GM21447 (cell line): ENCODE data around the gene CASKIN1.

Experiments
- ATAC-seq: cut with Tn5 transposase; IDR thresholded peaks from one replicate; pipeline ENCODE4 v1.9.1; 2021; ENCODE audit not compliant: unreplicated experiment

The CASKIN1 gene

DNA sequence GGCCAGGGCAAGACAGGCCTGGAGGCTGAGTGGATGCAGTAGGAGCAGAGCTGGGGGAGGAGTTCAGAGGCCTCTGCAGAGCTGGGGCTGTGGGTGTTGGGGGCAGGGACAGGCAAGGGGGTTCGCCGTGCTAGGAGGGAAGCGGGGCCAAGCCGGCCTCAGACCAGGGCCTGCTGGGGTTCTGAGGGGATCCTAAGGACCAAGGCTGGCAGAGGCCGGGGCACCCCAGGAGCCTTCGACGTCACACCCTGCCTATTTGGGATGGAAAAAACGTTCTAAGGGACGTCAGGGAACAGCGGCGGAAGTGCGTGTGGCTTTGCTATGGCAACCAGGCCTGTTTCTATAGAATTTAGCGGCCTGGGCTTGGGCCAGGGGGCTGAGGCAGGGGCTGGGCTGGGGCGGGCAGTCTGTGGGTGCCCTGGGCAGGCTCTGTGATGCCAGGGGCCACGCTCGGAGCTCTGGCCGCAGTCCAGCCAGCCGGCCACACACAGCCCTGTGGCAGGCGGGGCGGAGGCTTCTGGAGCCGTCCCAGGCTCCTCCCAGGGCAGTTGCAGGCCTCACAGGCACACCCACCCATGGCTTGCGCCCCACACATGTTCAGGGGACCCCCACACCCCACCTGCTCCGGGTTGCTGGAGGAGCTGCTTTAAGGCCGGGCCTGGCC lies 37.1 kb downstream of the CASKIN1 start:
- ATAC-seq = no peak

GRCh38 chr16:2158262-2158638 lies 38.2 kb downstream of the CASKIN1 start:
- no peak for ATAC-seq

- no peak for ATAC-seq
Observed at GRCh38 chr16:2157480-2158261, 38.7 kb downstream of the CASKIN1 start.

DNA sequence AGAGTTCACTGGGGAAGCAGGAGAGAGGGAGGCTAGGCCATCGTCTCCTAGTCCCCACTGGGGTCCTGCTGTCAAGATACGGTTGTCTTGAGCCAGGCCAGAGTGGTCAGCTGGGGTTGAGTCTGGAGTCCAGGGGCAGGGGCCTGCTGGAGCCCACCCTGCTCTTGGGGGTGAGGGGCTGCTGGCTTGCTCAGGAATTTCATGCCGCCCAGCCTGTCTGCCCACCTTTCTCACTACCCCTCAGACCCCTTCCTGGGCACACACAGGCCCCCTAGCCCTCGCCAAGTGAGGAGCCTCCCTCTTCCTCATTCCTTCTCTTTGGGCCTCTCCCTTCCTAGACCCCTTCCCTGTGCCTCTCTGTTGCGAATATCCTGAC lies 39.6 kb downstream of the CASKIN1 start:
- ATAC-seq = no peak

- ATAC-seq = no peak
Observed at GRCh38 chr16:2155977-2156848, 40.2 kb downstream of the CASKIN1 start.

GRCh38 chr16:2155091-2155950 lies 41.1 kb downstream of the CASKIN1 start, which contains the start of gene TRAF7:
Gene TRAF7, plus strand, starts transcription at chr16:2155782. Its CDS starts 8,139 bp downstream, at chr16:2163921.
- ATAC-seq = peak; percentile 86

DNA sequence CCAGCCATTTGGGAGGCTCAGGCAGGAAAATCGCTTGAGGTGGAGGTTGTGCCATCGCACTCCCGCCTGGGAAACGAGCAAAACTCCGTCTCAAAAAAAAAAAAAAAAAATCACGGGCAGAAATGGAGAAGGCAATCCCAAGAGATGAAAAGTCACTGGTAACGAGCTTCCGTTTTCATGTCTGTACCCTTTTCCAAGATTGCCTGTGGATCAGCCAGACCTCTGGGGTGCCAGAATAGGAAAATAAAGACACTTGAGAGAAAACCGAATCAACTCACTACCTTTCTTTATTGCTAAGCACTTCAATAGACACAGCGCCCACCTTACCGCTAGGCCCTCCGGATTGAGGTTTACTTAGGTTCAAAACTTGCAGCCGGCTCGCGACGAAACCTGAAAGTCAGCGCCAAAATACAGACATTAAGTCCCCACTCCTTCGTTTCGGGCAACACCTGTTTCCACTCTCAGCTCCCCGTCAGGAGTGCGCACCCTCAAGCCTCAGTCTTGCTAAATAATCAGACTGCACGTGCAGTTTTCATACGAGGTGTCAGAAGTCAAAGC lies 41.8 kb downstream of the CASKIN1 start:
- no peak for ATAC-seq

DNA sequence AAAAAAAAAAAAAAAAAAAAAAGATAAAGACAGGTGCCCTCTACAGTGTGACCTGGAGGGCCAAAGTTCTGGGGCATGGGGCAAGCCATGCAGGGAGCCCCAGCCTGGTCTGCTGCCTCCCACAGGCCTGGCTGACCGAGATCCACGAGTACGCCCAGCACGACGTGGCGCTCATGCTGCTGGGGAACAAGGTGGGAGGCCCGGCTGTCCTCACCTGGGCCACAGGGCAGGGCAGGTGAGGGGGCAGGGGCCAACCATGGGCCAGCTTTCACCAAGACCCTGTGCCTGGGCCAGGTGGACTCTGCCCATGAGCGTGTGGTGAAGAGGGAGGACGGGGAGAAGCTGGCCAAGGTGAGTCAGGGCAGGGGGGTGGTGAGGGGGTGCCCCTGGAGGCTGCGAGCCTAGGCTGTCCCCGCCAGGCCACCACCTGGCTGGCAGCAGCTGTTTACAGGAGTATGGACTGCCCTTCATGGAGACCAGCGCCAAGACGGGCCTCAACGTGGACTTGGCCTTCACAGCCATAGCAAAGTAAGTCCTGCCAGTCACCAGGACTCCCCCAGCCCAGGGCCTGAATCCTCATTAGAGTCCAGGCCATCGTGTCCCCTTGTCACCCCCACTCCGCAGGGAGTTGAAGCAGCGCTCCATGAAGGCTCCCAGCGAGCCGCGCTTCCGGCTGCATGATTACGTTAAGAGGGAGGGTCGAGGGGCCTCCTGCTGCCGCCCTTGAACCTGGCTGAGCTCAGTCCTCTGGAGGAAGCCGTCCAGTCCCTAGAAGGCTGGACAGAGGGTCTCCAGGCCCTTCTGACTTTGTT lies 43.5 kb downstream of the CASKIN1 start:
- no peak for ATAC-seq

GRCh38 chr16:2151188-2152091 lies 45.0 kb downstream of the CASKIN1 start:
- ATAC-seq = no peak

GRCh38 chr16:2150418-2151187 lies 45.8 kb downstream of the CASKIN1 start:
- no peak for ATAC-seq

DNA sequence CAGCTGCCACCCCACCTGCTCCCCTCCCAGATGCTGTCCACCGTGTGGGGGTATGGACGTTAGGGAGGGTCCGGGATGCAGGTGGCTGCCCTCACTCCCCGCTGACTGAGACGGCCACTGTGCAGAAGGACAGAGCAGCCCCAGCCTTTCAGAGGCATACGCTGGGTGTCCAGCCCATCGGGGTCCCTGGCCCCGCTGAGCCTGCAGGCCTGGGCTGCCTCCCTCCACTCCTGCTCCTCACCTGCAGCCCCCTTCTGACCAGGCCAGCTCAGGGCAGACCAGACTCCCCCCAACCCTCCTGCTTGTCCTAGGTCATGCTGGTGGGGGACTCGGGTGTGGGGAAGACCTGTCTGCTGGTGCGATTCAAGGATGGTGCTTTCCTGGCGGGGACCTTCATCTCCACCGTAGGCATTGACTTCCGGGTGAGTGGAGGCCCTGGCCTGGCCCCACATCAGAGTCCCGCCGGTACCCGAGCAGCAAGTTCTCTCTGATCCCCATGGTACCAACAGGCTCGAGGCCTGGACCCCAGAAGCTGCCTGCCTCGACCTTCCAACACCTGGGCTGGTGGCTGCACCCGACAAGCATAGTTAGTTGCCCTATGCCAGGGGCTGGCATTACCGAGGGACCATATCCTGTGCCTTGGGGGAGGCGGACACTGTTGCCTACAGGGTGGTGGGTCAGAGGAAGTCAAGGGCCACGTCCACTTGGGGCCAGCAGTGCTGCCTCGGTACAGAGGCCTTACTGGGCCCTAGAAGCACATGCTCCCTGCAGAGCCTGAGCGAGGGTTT lies 46.6 kb downstream of the CASKIN1 start:
- ATAC-seq = no peak

GRCh38 chr16:2148714-2149629 lies 47.4 kb downstream of the CASKIN1 start:
- ATAC-seq = no peak

GRCh38 chr16:2147981-2148671 lies 48.3 kb downstream of the CASKIN1 start, which contains the start of gene RAB26:
Gene RAB26, plus strand, starts transcription at chr16:2148625. Its CDS starts 159 bp downstream, at chr16:2148784.
- no peak for ATAC-seq

DNA sequence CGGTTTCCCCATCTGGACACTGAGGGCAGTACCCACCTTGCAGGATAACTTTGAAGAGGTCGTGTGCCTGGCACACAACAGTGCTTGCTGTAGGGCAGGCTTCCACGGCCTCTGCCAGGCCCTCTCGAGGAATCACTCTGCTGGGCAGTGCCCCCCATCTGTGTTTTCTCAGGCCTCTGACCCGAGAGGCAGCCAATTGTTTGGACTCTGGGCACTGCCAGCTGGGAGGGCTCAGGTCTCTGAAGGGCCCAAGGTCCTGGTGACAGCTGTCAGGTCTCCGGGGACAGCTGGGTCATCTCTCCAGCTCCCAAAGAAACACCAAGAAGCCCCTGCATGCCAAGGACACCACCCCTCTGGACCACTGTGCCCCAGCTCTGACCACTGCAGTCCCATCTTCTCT lies 49.0 kb downstream of the CASKIN1 start:
- ATAC-seq = no peak

DNA sequence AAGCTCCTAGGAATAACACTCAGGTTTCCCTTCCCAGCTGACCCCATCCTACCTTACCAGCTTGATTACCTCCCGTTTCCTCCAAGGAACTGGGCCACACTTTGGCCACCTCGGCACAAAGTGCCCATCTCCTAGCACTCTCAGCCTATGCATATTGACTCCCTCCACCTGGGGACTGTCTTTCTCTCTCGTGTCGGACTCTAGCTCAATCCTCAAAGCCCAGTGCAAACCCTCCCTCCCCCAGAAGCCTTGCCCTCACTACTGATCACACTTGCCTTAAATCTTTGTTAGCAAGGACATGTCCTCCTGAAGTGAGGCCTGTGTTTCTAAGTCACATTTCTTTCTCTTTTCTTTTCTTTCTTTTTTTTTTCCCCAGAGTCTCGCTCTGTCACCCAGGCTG lies 50.6 kb downstream of the CASKIN1 start:
- ATAC-seq = no peak
